HG02973 (cell line): Measurements from ENCODE around the gene PLK3.
A peak's percentile ranks its signal among the peaks of the same experiment; 100 is the strongest.
"Not testable (repeated sequence)": the region's sequence is repeated elsewhere in the genome, so short reads cannot be mapped to it uniquely, and the experiment has no call there.

Source experiments
- ATAC-seq: cut with Tn5 transposase; IDR thresholded peaks from one replicate; pipeline ENCODE4 v1.9.1; 2021; ENCODE audit warnings: moderate library complexity; ENCODE audit not compliant: unreplicated experiment

Gene PLK3

DNA sequence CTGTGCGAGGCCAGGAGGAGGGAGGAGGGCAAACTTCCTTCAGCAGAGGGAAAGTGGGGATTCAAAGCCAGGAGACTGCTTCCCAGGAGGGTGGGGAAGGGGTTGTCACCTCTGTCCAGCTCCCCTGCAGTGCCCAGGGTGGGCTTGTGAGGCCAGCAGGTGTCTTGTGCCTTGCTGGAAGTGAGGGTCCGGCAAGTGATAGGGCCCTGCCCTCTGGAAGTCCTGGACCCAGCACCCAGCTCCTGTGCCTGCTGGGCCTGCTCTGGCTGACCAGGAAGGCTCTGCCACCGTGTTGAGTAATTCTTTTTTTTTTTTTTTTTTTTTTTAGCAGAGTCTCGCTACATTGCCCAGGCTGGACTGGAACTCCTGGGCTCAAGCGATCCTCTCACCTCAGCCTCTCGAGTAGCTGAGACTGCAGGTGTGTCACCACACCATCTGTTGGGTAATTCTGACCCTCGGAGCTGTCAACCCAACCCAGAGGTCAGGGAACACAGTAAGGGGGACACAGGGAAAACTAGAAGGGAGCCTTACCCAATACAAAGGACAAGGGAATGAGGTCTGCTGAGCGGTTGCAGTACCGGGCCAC lies 13.2 kb upstream of the PLK3 start:
- ATAC-seq = no peak

DNA sequence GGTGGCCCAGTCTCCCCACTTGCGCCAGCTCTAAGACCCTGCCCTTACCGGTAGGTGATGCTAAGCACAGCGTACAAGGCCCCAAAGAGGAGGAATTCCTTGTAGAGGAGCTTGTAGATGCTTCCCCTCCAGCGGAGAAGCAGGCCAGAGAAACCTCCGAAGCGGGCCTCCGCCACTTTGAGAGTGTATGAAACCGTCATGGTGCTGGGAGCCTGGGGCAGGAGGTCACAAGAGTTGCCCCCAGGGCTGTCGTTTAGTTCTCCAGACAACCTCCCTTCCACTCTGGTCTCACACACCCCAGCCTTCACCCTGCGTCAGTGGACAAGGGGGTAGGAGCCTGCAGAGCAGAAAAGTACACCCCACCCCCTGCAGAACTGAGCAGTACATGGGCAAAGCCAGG lies 12.7 kb upstream of the PLK3 start:
- ATAC-seq = no peak

DNA sequence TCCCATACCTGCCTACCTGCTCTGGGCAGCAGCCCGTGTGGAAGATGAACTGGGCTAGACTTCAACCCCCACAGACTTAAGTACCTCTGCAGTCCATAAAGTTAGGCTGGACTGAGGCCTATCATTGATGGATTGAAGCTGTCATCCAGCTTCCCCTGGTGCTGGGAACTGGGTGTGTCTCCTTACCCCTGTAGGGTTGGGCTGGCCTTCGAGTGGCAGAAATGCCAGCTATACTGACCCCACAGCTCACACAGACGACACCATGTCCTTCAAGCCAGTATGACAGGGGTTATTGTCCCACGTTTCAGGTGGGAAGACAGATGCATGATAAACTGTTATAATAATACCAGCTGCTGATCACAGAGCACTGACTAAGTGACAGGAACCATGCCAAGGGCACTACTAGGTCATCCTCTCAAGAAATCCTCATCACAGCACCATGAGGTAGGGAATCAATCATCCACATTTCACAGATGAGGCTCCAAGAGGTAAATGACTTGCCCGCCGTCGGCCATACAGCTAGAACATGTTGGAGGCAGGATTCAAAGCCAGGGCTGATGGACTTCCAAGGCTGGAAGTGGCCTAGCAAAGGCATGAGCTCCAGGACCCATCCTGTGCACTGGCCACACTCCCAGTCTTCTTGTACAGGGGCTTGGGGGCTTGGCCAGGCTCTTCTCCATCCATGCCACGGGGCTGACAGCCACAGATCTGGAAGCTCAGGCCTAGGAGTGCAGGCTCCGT lies 11.9 kb upstream of the PLK3 start, which contains the start of gene BEST4:
Gene BEST4, minus strand, starts transcription at position 51 of the 741 bp plus-strand sequence. CDS start 465 bp downstream, outside the sequence.
- ATAC-seq = no peak

DNA sequence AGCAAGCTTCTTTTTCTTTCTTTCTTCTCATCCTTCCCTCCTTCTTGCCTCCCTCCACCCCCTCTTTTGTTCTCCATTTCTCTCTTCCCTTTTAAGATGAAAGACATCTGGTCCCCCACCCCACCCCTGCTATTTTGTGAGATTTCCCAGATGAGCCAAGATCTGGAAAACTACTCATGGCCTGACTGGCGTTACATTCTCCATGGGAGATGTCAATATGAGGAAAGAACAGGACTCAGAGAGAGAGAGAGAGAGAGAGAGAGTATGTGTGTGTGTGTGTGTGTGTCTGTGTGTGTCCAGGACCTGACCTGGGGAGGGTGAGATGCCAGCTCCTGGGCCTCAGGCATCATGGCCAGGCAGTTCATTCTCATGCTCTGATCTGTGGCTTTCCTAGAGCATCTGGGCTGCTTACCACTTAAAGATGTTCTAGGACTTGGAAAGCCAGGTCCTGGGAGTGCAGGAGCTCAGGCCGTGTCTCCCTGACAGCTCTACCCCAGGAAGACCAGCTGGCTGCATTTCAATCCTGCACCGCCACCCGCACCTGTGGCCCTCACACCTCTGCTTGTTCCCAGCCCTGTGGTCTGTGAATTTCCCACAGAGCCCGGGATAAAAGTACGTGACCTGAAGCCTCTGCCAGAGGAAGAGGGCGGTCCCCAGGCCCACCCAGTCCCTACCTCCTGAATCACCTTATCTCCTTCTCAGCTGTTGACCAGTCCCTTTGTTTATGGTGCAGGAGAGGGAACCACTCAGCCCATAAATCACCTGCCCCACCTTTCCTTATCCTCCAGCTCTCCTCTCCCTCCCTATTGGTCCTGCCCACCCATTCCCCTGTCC lies 9.0 kb upstream of the PLK3 start:
- no peak for ATAC-seq

DNA sequence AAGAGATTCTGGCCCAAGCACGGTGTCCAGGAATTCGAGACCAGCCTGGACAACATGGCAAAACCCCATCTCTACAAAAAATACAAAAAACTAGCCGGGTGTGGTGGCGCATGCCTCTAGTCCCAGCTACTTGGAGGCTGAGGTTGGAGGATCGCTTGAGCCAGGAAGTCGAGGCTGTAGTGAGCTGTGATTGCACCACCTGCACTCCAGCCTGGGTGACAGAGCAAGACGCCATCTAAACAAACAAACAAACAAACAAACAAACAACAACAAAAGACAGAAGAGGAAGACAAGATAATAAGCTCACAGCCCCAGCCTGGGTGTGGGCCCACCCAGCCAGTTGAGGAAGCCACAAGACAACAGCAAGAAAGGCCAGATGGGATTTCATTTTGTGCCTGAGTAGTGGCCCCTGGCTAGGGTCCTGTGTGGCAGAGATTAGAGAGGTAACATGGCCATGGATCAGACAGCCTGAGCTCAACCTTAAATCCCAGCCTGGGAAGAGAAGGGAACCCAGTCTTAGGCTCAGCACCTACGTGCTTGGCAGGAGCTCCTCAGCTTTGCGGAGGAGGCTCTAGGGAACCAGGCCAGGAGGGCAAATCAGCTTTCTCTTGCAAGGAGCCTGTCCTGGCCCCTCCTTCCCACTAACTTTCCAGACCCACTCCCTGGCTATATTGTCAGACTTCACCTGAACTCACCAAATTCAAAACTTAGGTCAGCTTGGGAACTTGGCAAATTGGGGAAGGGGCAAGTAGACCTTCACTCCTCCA lies 7.3 kb upstream of the PLK3 start:
- no peak for ATAC-seq

DNA sequence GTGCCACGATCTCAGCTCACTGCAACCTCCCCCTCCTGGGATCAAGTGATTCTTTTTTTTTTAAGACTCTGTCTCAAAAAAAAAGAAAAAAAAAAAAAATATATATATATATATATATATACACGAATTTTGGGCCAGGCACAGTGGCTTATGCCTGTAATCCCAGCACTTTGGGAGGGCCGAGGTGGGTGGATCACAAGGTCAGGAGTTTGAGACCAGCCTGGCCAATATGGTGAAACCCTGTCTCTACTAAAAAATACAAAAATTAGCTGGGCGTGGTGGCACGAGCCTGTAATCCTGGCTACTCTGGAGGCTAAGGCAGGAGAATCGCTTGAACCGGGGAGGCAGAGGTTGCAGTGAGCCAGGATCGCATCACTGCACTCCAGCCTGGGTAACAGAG lies 2.3 kb upstream of the PLK3 start:
- not testable (repeated sequence) for ATAC-seq

DNA sequence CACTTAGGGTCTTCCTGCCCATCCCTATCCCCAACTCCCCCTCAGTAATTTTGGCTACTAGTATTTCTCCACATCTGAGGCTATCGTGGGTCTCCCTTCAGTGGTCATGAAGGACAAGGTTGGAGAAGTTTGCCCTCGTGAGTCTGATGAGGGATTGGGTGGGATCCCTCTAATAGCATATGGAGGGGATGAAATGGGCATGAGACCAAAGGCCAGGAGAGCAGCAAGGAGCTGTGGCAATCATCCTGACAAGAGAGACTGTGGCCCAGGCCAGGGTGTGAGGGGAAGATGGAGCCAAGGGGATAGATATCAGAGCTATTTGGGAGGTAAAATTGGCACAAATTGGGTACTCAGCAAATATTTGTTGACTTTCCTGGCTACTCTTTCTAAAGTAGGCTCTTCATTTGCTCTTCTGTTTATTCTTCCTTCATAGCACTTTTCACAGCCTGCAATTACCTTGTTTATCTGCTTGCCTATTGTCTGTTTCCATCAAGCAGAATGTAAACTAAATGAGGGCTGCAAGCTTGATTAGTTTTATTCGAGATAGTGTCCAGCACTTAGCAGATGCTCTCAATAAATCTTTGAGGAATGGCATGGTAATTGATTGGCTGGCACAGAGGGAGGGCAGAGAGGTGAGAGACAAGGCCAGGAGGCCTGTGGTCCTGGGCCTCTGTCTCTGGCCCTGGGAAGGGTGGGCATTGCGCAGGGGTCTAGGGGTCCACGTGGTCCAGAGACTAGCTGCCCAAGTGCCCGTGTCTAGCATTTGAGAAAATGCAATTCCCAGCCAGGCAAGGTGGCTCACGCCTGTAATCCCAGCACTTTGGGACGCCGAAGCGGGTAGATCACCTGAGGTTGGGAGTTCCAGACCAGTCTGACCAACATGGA lies 1.5 kb upstream of the PLK3 start:
- no peak for ATAC-seq

DNA sequence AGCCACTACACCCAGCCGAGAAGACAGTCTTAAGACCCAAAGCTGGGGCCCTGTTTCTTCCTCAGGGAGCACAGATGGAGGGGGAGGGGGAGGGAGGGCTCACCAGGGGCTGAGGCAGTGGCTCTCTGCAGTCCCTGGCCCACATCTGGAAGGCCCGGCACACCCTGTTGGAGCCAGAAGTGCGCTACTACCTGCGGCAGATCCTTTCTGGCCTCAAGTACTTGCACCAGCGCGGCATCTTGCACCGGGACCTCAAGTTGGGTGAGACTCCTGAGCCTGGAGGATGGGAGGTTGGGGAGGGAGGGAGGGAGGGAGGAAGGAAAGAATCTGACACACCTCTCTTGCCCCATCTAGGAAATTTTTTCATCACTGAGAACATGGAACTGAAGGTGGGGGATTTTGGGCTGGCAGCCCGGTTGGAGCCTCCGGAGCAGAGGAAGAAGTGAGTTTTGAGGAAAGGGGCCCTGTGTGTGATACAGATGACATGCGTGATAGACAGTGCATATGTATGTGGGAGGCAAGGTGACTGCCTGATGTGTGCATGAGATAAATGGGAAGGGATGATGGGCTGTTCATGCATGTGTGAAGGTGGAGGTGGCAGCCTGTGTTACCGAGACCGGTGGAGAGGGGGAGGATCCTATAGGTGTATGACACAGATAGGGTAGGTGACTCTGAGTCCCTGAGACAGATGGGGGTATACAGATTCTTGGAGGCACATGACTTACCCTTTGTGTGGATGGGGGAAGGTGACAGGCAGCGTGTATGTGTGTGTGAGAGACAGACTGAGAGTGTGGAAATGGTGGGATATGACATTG lies 1.5 kb downstream of the PLK3 start:
- no peak for ATAC-seq

DNA sequence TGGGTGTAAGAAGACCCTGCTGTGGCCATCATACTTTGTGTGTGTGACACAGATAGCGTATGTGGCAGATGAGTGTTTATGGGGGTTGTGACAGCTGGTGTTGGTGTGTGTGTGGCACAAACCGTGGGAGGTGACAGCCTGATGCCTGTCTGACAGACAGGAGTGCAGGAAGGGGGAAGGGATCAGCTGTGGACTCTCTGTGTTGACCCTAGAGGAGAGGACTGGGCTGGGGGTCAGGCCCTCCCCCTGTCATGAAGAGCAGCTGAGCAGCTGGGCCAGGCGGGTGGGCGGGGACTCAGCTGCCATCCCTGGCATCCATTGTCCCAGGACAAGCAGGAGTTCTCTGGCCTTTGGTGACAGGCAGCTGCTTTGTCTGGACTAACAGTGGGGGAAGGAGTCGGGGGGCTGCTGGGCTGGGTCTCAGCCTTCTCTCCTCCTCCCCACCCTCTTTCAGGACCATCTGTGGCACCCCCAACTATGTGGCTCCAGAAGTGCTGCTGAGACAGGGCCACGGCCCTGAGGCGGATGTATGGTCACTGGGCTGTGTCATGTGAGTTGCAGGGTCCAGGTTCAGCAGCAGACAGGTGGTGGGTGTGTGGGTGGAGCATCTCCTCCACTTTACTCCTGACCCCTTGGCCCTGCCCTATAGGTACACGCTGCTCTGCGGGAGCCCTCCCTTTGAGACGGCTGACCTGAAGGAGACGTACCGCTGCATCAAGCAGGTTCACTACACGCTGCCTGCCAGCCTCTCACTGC lies 2.3 kb downstream of the PLK3 start:
- no peak for ATAC-seq

DNA sequence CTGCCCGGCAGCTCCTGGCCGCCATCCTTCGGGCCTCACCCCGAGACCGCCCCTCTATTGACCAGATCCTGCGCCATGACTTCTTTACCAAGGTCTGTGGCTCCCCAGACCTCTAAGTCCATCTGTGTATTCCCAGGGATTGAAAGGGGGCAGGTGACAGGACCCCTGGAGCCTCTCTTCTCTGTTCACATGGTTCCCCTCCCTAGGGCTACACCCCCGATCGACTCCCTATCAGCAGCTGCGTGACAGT lies 2.8 kb downstream of the PLK3 start:
- ATAC-seq = no peak

DNA sequence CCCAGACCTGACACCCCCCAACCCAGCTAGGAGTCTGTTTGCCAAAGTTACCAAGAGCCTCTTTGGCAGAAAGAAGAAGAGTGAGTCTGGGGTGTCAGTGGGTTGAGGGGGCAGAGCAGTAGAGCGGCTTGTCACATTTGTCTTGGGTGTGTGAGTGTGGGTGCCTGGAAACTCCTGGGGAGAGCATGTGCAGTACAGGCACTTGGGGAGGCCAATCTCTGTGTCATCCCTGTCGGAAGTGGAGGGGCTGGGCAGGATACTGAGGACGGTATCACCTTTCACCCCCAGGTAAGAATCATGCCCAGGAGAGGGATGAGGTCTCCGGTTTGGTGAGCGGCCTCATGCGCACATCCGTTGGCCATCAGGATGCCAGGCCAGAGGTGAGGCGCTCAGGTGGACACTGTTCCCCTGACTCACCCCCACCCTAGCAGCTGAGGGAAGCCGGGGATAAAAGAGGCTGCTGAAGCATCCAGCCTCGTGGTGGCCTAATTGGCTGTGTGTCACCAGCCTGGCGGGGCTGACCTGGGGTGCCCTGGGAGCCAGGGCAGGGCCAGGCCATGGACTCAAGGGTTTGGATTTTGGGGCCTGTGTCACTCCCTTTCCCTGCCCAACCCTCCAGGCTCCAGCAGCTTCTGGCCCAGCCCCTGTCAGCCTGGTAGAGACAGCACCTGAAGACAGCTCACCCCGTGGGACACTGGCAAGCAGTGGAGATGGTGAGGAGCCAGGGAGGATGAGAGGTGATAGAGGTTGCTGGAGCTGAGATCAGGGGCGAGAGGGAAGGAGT lies 3.3 kb downstream of the PLK3 start:
- no peak for ATAC-seq

DNA sequence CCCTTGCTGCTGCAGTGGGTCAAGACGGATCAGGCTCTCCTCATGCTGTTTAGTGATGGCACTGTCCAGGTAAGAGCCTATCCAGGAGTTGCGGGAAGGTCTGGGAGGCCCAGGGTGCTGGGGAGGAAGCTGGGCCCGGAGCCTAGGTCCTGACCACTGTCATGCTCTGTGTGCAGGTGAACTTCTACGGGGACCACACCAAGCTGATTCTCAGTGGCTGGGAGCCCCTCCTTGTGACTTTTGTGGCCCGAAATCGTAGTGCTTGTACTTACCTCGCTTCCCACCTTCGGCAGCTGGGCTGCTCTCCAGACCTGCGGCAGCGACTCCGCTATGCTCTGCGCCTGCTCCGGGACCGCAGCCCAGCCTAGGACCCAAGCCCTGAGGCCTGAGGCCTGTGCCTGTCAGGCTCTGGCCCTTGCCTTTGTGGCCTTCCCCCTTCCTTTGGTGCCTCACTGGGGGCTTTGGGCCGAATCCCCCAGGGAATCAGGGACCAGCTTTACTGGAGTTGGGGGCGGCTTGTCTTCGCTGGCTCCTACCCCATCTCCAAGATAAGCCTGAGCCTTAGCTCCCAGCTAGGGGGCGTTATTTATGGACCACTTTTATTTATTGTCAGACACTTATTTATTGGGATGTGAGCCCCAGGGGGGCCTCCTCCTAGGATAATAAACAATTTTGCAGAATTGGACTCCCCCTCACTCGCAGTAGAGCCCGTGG lies 5.3 kb downstream of the PLK3 start:
- ATAC-seq = no peak

DNA sequence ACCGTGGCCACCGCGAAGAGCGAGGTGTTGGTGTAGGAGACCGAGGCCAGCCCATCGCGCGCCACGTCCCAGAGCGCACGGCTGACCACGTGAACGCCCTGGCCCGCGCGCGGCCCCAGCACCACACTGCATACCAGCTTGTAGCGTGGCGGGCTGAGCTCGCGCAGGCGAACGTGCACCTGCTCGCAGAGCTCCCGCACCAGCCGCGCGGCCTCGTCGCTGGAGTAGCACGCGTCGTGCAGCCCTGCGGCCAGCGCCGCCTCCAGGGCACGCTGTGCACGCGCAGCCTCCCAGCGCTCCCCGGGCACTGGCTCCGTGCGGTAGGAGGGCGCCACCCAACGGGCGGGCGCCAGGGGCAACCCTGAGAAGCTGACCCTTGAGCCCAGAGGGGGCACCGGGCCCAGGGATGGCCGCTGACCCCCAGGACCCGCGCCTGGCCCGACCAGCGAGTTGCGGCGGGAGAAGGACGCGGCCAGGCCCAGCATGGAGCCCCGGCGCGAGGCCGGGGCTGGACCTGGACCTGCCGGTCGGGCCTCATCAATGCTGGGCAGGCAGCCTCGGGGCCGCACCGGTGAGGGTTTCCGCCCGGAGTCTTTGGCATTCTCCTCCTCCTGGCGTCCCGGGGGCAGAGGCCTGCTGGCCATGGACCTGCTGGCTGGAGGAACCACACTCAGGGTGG lies 6.0 kb downstream of the PLK3 start:
- ATAC-seq = no peak

DNA sequence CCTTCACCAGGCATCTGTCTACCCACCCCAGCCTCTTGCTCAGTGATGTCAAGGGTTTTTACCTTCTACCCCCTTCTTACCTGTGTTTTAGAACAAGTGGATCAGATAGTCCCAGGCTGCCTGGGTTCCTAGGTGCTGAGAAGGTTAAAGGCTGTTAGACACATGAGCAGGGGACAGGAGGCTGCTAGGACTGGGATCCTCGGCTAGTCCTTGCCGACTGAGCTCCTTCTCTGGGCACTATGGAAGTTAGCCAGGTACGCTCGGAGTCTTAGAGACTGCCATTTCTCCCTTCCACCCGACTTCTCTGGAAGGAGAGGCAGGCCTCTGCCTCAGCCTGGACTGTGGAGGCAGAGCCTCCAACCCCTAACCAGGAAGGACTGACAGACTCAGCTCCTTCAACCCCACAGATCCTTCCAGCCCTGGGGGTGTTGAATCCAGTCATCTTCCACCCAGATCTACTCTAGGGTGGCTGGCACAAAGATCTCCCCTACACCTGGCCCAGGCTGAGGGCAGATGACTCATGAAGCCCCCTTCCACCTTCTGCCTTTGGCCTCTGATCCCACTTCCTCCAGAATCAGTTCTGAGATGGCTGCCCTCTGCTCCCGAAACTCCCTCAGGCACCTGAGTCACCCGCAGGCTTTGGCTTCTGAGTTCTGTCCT lies 6.7 kb downstream of the PLK3 start, which contains the start of gene DYNLT4:
Gene DYNLT4, minus strand, starts transcription at position 648 of the 660 bp plus-strand sequence. CDS start 683 bp downstream, outside the sequence.
- no peak for ATAC-seq

DNA sequence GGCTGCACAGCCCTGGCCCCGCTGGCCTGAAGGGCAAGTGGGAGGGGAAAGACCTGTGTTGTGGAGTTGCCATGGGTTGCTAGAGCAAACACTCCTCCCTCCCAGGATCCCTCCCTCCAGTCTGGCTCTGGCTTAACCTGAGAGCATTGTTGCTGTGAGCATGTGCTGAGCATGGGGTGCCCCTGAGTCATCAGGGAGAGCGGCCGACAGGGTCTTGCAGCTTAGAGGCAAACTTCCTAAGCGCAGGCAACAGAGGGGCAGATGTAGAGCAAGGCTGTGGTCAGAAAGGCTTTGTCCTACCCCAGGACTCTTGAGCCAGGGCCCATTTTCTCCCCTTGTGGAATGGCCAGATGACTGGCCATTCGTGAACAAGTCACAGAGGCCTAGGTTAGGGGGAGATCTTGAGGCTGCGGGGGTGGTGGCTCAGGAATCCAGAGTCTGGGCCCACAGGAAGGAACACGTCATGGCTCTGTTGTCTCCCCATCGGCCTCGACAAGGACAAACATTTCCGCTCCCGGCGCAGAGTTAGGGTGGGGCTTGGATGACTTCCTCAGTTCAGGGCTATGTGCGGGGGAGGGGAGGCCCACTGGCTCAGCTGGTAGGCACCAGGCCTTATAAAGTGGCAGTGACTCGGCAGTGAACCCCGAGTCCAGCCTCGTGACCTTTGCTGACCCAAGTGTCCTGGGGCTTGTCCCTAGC lies 7.3 kb downstream of the PLK3 start:
- peak; percentile 34 for ATAC-seq
